VCaP (cell line): ENCODE data around the gene SBNO2.

ENCODE experiments used
- H3K27ac ChIP-seq: fragments of 450-650 bp; 2 replicates; pipeline ENCODE4 v1.5.1; 2017
- CTCF ChIP-seq: fragments of 450-650 bp; conservative IDR thresholded peaks from 2 replicates; pipeline ENCODE4 v1.5.1; 2017; ENCODE audit warnings: mild to moderate bottlenecking, moderate library complexity

The SBNO2 gene

GRCh38 chr19:1151037-1151724, 22.9 kb downstream of the SBNO2 start:
- H3K27ac ChIP-seq, result no peak overlapping the region

GRCh38 chr19:1150333-1151036, 23.6 kb downstream of the SBNO2 start:
- TF ChIP-seq CTCF, result no peak
- H3K27ac ChIP-seq, result no peak overlapping the region

More at GRCh38 chr19:1151037-1151724, 22.9 kb downstream of the SBNO2 start:
- no peak for TF ChIP-seq CTCF

DNA sequence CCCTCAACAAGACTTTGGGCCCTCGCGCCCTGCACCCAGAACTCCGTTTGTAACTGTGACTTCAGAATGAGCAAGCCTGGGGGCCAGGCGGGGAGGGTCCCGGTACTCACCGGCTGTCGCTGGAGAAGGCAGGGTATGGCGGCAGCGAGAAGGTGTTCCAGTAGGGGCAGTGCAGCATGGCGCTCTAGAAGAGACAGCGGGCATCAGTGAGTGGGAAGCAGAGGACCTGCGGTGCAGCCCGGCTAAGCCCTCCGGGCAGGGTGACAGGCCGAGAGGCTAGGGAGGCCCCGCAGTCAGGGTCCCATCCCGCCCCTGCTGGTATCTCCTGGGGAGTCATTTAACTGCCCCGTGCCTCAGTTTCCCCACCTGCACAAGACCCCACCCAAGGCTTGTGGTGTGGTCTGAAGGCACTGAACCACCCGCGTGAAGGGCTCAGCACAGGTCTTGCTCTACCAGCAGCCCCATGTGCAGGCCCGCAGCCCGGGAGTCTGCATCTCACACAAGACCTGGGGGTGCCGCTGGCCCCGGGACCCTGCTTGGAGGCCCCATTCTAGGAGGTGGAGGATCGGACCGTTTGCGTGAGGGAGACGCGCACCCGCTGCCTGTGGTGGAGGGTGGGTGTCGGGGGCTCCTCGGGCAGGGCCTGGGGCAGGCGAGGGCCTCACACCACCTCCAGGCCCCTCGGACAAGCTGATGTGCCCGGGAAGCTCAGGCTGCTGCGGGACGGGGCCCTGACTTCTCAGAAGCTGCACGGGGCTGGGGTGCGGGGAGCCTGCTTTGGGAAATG, 24.6 kb downstream of the SBNO2 start:
- no peak overlapping the region for H3K27ac ChIP-seq
- TF ChIP-seq CTCF, result no peak

DNA sequence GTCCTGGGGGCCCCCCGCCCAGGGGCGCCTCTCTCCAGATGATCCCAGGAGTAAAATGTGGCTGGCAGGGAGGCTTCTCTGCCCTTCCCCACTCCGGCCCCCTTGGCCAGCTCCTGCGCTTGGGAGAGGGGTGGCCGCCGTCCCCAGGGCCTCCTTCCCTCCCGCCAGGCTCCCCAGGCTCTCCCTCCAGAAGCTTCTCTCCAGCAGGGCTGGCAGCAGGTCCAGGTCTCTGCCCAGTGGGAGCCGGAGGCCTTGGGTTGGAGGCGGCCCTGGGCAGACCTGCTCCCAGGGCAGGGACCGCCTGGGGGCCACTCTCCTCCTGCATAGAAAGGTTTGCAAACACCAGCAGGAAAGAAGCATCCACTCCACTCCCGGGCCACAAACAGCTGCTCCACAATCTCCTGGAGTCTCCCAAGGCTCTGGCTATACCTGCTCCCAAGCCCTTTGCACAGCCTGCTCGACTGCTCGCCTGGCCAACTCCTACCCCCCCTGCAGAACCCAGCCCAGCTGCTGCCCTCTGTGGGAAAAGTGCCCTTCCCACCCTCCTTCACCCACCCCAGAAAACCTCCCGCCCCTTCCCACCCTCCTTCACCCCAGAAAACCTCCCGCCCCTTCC, 26.0 kb downstream of the SBNO2 start:
- H3K27ac ChIP-seq, result no peak overlapping the region
- TF ChIP-seq CTCF, result no peak

DNA sequence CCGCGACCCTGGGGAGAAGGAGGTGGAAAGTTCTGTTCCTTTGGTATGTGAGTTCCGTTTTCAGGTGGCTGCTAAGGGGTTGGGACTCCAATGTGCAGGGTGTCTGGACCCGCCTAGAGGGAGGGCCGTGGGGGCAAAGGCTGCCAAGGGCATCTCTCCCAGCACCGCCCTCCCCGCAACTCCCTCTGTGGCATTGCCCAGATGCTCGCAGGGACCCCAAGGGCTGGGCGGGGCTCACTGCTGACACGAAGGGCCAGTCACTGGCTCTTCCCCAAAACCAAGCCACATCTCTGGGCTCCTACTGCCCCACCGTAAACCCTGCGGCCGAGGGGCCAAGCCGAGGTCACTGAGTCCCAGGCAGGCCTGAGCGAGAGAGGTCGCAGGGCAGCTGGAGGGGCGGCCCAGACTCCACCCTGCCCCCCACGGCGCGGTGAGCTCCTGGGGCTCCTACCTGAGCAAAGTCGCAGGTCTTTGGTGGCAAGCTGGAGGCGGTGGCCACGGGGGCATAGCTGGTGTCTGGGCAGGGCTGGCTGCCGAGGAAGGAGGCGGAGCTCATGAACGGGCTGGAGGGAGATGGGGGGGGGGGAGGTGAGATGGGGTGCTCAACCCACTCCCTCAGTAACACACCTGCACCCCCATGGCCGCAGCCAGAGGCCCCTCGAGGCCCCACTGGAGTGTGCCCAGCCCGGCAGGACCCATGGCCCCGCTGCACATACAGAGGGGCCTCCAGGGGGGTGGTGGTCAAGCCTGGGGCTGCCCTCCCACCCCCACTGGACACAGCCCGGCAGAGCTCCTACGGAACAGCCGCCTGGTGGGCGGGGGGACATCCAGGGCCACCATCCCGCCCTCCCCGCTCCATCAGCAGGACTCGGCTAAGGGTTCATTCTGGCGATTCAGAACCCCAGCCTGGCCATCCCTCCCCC, 26.9 kb downstream of the SBNO2 start:
- no peak for TF ChIP-seq CTCF
- H3K27ac ChIP-seq, result no peak overlapping the region

GRCh38 chr19:1146412-1146699, 27.7 kb downstream of the SBNO2 start:
- no peak for TF ChIP-seq CTCF
- no peak overlapping the region for H3K27ac ChIP-seq
